HepG2 (cell line): Measurements from ENCODE around the gene PLCG2. TPM values are rescaled to one million over a fixed set of nuclear protein-coding genes. Genes with fewer than 3 reads are reported as not detected.

ENCODE experiments used
- ATAC-seq: fragments of 200-7000 bp; cut with Tn5 transposase; 3 replicates; pipeline ENCODE4 v1.9.1; 2020; ENCODE audit warnings: mild to moderate bottlenecking, moderate library complexity
- BruUV-seq: library from RNA; stranded (reverse); fragments of 400-500 nt; replicated peaks from 2 replicates; lab custom pipeline; 2021; lab: Mats Ljungman, UMichigan
- CTCF ChIA-PET: fragments of 300-600 bp; formaldehyde crosslinking; extraction: SDS; loops from one replicate; lab custom pipeline; 2021; ENCODE audit warnings: low total read pairs, inconsistent platforms, low intra/inter-chr PET ratio; lab: Yijun Ruan, JAX
- POLR2A ChIA-PET: fragments of 350-600 bp; sonication (Branson Sonifier 250); formaldehyde crosslinking; loops from one replicate; lab custom pipeline; 2020; ENCODE audit warnings: antibody characterized with exemption, inconsistent platforms; lab: Yijun Ruan, JAX
- DNase-seq: peaks from one replicate; pipeline ENCODE4 v3.0.0-alpha.2; 2015; ENCODE audit warnings: low spot score
- FAIRE-seq: peaks from 3 replicates; lab custom pipeline; 2011; peaks lifted over from hg19 to GRCh38; lab: Jason Lieb, UNC
- H2AFZ ChIP-seq: one replicate; pipeline ENCODE4 v1.6.1; 2011; ENCODE audit warnings: low read length, inconsistent platforms
- H3K27ac ChIP-seq: fragments of 300-600 bp; 3 replicates; pipeline ENCODE4 v1.8.0; 2011; ENCODE audit warnings: mixed run types, mild to moderate bottlenecking, mixed read lengths, low read length, inconsistent platforms; ENCODE audit not compliant: insufficient read depth; ENCODE audit errors: extremely low read length
- H3K27me3 ChIP-seq, 2 experiments: fragments of 200-600 bp in 1 of 2; 2 replicates in 1 of 2; 3 replicates in 1 of 2; pipeline versions ENCODE4 v1.6.0 to v1.8.0; 2011; ENCODE audit warnings: low read length in 2 of 2, mild to moderate bottlenecking in 2 of 2, moderate library complexity in 2 of 2, inconsistent platforms in 1 of 2; ENCODE audit not compliant: insufficient read depth in 2 of 2, control insufficient read depth in 1 of 2
- H3K36me3 ChIP-seq, 2 experiments: fragments of 200-600 bp in 1 of 2; replicated peaks in 1 of 2; 2 replicates in 1 of 2; 3 replicates in 1 of 2; pipeline versions ENCODE4 v1.5.1 to v1.8.0; 2011; ENCODE audit warnings: low read length in 2 of 2, inconsistent platforms in 1 of 2; ENCODE audit not compliant: insufficient read depth in 2 of 2, control insufficient read depth in 1 of 2
- H3K4me1 ChIP-seq: 2 replicates; pipeline ENCODE4 v1.5.1; 2012; ENCODE audit warnings: low read length, inconsistent platforms; ENCODE audit not compliant: insufficient read depth
- H3K4me2 ChIP-seq: 2 replicates; pipeline ENCODE4 v1.6.0; 2011; ENCODE audit warnings: low read depth, low read length, inconsistent platforms
- H3K4me3 ChIP-seq, 3 experiments: fragments of 200-600 bp in 1 of 3; sonication (generic), shearing (Covaris generic) in 1 of 3; replicated peaks in 1 of 3; 2 replicates each; pipeline ENCODE4 v1.5.1; 2011 to 2016; ENCODE audit warnings: low read length in 3 of 3, inconsistent platforms in 2 of 3, low read depth in 2 of 3, mild to moderate bottlenecking in 2 of 3, control low read depth in 1 of 3, mixed read lengths in 1 of 3; ENCODE audit not compliant: insufficient read depth in 1 of 3
- H3K79me2 ChIP-seq: one replicate; pipeline ENCODE4 v1.6.1; 2011; ENCODE audit warnings: low read length, inconsistent platforms; ENCODE audit not compliant: insufficient read depth
- H3K9ac ChIP-seq: 2 replicates; pipeline ENCODE4 v1.6.0; 2011; ENCODE audit warnings: mild to moderate bottlenecking, low read depth, low read length, inconsistent platforms; ENCODE audit not compliant: insufficient read depth
- H3K9me3 ChIP-seq: 2 replicates; pipeline ENCODE4 v1.5.1; 2012; ENCODE audit warnings: mild to moderate bottlenecking, low read length
- H4K20me1 ChIP-seq: 2 replicates; pipeline ENCODE4 v1.6.0; 2011; ENCODE audit warnings: inconsistent platforms, mild to moderate bottlenecking, low read length, moderate library complexity; ENCODE audit not compliant: insufficient read depth
- EP300 ChIP-seq, 3 experiments: sonication (generic) in 1 of 3; formaldehyde crosslinking in 1 of 3; IDR thresholded peaks; 2 replicates each; pipeline versions ENCODE4 v1.5.1 to v1.6.1; 2011 to 2020; ENCODE audit warnings: low read depth in 2 of 3, low read length in 2 of 3, borderline replicate concordance in 1 of 3, improper control_type of control experiment in 1 of 3, mild to moderate bottlenecking in 1 of 3, missing genetic modification reagents in 1 of 3, moderate library complexity in 1 of 3
- IKZF4 ChIP-seq: sonication (generic); formaldehyde crosslinking; IDR thresholded peaks from 2 replicates; pipeline ENCODE4 v1.5.1; 2020; ENCODE audit warnings: borderline replicate concordance, mild to moderate bottlenecking, low read depth, missing genetic modification reagents; ENCODE audit errors: not compliant biosample characterization
- NFYB ChIP-seq: sonication (generic); formaldehyde crosslinking; IDR thresholded peaks from 2 replicates; pipeline ENCODE4 v1.4.0; 2020; ENCODE audit warnings: missing genetic modification reagents
- SNAI1 ChIP-seq: sonication (generic); formaldehyde crosslinking; IDR thresholded peaks from 2 replicates; pipeline ENCODE4 v1.5.0; 2020; ENCODE audit warnings: mild to moderate bottlenecking, missing genetic modification reagents, borderline replicate concordance
- TEAD3 ChIP-seq: optimal IDR thresholded peaks from 2 replicates; pipeline ENCODE3; 2016; ENCODE audit warnings: borderline replicate concordance
- ZNF337 ChIP-seq: sonication (generic); formaldehyde crosslinking; IDR thresholded peaks from 2 replicates; pipeline ENCODE4 v1.5.1; 2020; ENCODE audit warnings: missing genetic modification reagents, low read depth, mild to moderate bottlenecking, borderline replicate concordance
- ZNF670 ChIP-seq: sonication (generic); formaldehyde crosslinking; IDR thresholded peaks from 2 replicates; pipeline ENCODE4 v1.8.0; 2022; ENCODE audit warnings: mild to moderate bottlenecking, missing genetic modification reagents, borderline replicate concordance
- WGBS: methylation state at CpG from one replicate; pipeline ENCODE4 v1.1.6; 2017; ENCODE audit warnings: low lambda C conversion rate; 5-methylcytosine and 5-hydroxymethylcytosine counted together
- in situ Hi-C: cut with HindIII; loops from 2 replicates; pipeline ENCODE4 v1.10.0; 2017; ENCODE audit warnings: low pct_unique_long_range_greater_than_20kb; ENCODE audit not compliant: extremely low pct_ligation_motif_present
- intact Hi-C: fragments of 100-400 bp; cut with micrococcal nuclease; formaldehyde crosslinking; loops from one replicate; pipeline ENCODE4 v1.10.0; 2022; ENCODE audit not compliant: unreplicated experiment
- polyA plus RNA-seq, 8 experiments: library from polyadenylated mRNA; depleted of rRNA in 3 of 8; stranded (reverse) in 7 of 8; unstranded in 1 of 8; fragments of >200 nt; fragmentation: Illumina TruSeq in 4 of 8; extraction: Trizol in 4 of 8; gene quantifications; 2 replicates each; pipeline versions ENCODE4 v1.2.1 to v1.2.3, GENCODE V29; 2011 to 2016; ENCODE audit warnings: low read depth in 4 of 8, missing spikeins in 1 of 8, mixed read lengths in 1 of 8; ENCODE audit not compliant: insufficient read depth in 1 of 8
- total RNA-seq, 5 experiments: library from RNA; depleted of rRNA; stranded (reverse); fragments of >200 nt; fragmentation: Illumina TruSeq; extraction: Trizol; gene quantifications; 2 replicates each; pipeline ENCODE4 v1.2.3, GENCODE V29; 2016; ENCODE audit warnings: low read depth in 1 of 5
- TF ChIP-seq, protein P1 (sequence below): sonication (generic); formaldehyde crosslinking; IDR thresholded peaks from 2 replicates; pipeline ENCODE4 v1.4.0; 2020; ENCODE audit warnings: missing genetic modification reagents, low read depth, mild to moderate bottlenecking, borderline replicate concordance
- TF ChIP-seq, protein P2 (sequence below): sonication (generic); formaldehyde crosslinking; IDR thresholded peaks from 2 replicates; pipeline ENCODE4 v1.4.0; 2020; ENCODE audit warnings: missing genetic modification reagents

Gene PLCG2
- total and polyA plus RNA-seq, 2 of the 13 experiments (the other 11 are each of a cell fraction or from before 2014, with no cell fraction given), result 0.13 to 0.18 TPM

DNA sequence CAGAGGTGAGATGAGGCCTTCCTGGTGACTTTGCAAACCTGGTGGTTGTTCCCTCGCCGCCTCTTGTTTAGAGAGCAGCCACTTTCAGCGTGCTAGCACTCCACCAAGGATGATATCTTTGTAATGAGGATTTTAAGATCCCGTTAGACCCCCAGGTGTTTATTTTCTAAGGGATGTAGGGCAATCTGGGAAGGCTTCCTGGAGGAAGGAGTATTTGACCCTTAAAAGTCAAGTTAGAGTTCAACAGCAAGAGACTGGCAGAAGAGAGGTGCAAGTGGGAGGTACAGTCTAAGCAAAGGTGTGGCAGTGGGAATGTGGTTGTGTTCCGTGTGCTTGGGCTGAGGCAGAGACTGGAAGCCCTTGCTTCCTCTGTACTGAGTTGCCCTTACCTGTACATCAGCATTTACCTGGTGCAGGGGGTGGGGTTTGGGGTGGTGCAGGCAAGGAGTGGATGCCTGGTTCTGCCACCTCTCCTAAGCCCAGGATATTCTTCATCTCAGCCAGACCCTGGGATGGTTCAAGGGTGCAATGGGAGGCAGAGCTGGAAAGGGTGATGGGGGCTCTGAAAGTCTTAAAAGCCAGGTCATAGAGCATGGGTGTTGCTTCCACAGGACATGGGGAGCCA, 148.6 kb downstream of the PLCG2 start:
- in situ Hi-C loops, result no loop called here
- no peak overlapping the region for H3K4me3 ChIP-seq
- WGBS, result 38% methylated on average over 5 of the region's 5 CpGs
- TF ChIP-seq ZNF670 (CRISPR knock-in tag) (no peak), SNAI1 (CRISPR knock-in tag) (no peak), IKZF4 (CRISPR knock-in tag) (no peak), EP300 (IDR thresholded peaks at IDR 0.05; ENCODE audit: low read depth in 2 of 2, low read length in 2 of 2) (no peak), EP300 (CRISPR knock-in tag; IDR thresholded peaks at IDR 0.05; ENCODE audit: borderline replicate concordance) (no peak), ZNF337 (no peak), NFYB (CRISPR knock-in tag) (no peak), TEAD3 (no peak)
- TF ChIP-seq, protein P1, sequence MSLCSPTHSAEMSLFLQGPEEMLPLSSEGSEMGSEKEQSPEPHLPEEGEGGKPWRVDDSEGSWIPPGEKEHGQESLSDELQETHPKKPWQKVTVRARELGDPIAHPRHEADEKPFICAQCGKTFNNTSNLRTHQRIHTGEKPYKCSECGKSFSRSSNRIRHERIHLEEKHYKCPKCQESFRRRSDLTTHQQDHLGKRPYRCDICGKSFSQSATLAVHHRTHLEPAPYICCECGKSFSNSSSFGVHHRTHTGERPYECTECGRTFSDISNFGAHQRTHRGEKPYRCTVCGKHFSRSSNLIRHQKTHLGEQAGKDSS, result no peak
- TF ChIP-seq, protein P2, sequence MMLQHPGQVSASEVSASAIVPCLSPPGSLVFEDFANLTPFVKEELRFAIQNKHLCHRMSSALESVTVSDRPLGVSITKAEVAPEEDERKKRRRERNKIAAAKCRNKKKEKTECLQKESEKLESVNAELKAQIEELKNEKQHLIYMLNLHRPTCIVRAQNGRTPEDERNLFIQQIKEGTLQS (CRISPR knock-in tag), result no peak
- no peaks in the 10 kb centered on the region for H3K9me3 ChIP-seq
- no peak overlapping the region for H2AFZ ChIP-seq
- H3K4me1 ChIP-seq, result no peaks in the 10 kb centered on the region
- FAIRE-seq (no peak), DNase-seq (no peak), ATAC-seq (no peak)
- intact Hi-C loops, result no loop called here
- no peaks in the 10 kb centered on the region for H3K36me3 ChIP-seq
- BruUV-seq, result no TSS peak
- peaks cover 2 to 48% of the 10 kb centered on the region in 2 experiments; a peak in 3 of 5 replicates for H3K27me3 ChIP-seq
- ChIA-PET POLR2A (no interaction called here), CTCF (no interaction called here)
- no peak overlapping the region for H3K4me2 ChIP-seq
- no peak overlapping the region for H3K27ac ChIP-seq
- H3K9ac ChIP-seq, result no peak overlapping the region
- no peaks in the 10 kb centered on the region for H4K20me1 ChIP-seq
- H3K79me2 ChIP-seq, result no peaks in the 10 kb centered on the region
